Nucleus accumbens (tissue), 56 donors: ENCODE data around the gene ADAM19.
A peak's percentile ranks its signal among the peaks of the same experiment; 100 is the strongest.

Experiments
- DNase-seq, 56 donors: peaks; one replicate each; lab custom pipeline; 2025; lab: John Stamatoyannopoulos, UW

Gene ADAM19

DNA sequence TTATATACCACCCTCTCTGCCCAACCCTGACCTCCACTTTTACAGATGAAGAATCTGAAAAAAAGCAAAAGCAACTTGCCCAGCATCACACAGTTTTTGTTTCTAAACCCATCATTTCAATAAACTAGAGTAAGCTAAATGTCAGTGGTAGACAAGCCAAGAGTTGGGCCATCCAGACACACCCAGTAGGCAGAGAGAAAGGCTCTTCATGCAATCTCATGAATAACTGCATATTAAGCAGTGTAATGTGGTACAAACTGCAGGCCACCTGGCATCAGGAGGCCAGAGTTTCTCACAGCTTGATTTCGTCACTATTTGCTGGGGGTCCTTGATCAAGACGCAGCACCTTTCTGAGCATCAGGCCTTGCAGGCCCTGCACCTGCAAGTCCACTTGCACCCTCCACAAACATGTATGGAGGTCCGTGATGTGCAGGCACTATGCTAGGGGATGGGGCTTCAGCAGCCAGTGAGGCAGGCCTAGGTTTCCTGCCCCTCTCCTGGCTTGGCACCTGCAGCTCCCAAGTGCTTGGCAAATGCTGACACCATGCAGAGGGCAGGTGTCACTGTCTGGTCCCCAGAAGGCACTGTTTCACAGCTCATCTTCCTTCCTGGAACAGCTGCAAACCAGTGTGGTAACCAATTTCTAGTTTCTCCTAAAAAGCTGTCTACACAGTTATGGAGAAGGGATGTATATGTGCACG, 29.8 kb downstream of the ADAM19 start:
- no peak for DNase-seq

DNA sequence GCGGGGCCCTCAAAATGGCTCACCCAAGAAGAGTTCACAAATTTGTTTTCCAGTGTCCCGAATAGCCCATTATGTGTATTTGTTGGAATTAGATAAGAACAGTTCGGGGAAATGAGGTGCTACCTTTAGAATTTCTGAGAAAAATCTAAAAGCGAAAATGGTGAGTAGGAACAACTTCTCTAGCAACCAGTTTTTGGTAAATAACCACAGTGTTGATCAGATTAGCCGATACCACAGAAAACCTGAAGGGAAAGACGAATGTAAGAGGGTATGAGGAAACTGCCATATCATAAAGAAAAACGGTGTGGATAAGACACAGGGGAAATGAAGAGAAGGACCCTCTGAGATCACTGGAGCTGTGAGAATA, 31.0 kb downstream of the ADAM19 start:
- no peak for DNase-seq

DNA sequence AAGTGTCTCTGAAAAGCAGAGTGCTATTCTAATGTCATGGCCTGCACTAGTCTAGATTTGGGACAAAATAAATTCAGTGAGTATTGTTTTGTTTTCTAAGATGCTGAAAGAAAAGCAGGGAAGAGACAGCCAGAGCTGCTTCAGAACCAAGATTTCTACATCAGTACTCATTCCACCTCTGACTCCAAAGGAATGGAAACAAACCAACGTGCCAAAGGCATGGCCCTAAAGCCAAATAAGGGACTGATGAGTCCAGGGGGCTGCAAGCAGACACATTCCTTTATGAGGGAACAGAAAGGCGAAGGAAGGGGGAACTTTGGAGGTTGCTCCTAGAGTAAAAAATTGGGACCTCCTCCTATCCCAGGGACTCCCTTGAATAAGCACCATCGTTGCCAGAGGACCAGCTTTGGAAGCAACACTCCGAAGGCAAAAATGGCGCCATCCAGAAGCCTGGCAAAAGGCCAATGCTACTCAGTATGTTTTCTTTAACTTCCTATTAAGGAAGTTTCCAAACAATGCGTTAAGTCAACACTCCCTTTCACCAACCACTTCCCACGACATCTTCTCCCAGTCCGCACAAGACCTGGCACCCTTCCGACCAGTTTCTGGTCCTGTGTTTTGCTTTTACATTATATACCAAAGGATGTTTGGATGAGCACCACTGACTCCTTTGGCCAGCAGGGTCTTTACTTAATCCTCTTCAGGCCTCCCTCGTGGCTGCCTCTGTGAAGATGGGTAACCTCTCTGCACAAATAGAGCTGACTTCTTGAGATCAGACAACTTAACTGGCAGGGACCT, 31.6 kb downstream of the ADAM19 start:
- DNase-seq = no peak

DNA sequence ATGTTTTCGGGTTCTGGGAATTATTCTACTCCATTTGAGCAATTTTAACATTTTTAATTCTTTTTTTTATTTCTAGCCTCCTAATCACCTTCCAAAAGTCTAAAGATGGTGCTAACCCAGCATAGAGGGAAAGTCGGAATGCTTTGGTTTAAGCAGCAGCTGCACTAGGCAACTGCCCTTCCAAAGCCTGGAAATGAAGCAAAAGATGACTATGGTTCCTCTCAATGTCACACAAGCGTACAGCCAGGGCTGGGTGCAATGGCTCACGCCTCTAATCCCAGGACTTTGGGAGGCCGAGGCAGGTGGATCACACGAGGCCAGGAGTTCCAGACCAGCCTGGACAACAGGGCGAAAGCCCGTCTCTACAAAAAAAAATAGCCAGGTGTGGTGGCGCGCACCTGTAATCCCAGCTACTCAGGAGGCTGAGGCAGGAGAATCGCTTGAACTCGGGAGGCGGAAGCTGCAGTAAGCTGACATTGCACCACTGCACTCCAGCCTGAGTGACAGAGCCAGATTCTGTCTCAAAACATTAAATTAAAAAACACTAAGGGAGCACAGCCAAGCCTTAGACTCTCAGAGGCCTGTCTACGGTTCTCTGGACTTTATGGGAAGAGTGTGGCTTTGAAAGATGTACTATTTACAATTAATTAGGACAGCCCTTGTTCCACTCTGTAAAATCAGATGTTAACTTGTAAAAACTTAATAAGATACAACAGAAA, 33.1 kb downstream of the ADAM19 start:
- DNase-seq = no peak

DNA sequence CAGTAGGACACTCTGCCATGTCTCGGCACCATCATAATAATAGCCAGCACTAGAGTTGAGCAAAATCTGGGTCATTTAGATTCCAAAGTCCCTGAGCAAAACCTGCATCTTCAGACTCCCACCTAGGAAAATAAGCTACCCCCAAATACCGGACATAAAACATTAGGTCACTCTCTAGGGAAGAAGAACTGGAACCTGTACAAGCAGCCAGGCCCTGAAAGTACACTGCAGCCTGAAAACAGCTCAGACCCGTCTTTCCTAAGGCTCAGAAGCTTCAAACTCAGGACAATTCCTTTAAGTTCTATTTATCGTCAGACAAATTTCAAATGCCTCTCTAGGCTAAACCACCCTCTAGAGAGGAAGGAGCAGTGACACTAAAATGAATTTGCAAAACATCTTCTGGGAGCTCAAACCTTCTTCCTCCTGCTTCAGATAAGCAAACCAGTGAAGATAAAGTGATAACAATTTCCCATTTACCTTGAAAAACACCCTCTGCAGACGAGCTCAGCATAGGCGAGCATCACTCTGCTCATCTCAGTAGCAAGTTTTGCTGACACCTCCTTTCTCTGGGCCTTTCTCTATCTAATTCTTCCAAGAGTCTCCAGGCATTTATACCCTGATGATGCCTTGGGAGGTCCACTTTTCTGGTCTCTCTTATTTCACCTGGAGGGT, 34.0 kb downstream of the ADAM19 start:
- no peak for DNase-seq

DNA sequence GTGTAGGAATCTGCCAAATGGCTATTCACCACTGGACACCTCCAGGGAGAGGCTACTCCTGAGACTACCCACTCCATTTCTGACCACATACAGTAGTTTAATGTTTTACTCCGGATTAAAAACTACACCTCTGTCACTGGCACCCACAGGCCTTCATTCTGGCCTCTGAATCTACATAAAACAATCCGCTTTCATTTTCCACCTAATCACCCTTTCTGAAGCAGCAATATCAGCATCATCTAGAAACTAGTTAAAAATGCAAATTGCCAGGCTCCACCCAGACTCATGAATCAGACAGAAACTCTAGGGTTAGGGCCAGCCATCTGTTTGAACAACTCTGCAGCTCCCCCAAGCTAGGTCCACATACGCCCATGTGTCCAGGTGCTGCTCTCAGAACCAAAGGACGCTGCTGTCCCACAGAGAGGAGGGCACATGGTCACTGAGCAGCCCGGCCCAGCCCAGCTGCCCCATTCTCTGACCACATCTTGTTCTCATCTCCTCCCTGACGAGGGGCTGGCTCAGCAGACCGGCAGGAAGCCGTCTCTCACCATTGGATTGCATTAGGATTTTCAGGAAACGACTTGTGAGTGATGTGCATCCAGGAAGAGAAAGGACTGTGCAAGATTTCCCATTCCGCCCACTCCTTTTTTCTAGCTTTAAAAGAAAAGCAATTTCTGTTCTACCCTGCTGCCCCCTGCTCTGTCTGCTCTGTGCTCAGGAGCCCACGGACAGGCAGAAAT, 34.7 kb downstream of the ADAM19 start:
- no peak for DNase-seq

DNA sequence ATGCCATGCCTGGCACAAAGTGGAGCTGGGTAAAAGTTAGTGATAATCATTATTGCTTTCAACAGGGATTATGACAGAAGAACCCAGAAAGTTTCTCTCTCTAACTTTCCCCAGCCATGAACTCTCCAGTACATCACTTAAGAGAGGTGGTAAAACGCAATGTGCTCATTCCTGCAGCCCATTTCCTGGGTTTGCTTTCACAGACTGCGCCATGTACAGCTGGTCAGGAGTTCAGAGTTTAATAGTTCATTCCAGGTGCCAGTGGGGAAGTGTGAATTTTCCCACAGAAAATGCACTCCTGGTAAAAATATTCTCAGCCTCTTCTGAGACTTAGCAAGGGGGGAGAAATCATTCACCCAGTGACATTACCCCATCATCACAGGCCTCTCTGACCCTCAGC, 35.5 kb downstream of the ADAM19 start:
- DNase-seq = no peak

DNA sequence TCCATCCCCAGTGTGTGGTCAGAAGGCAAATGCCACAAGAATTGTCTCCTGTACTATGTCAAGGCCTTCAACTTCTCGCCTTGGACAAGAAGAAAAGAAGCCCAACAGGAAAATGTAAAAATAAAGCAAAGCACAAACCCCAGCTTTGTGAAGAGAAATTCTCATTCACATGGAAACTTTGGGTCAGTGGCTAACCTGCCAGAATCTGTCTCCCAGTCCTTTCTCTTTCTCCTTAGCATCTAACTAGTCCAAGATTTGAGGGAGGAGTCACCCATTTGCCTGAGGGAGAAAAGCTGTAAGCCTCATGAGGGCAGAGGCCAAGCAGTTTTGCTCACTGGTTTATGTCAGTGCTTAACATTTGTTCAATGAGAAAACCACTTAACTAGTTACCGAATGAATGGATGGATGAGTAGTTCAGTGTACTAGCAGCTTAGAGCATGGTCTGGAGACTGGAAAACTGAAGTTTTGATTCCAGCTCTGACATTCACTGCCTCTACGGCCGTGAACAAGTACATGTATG, 36.0 kb downstream of the ADAM19 start:
- no peak for DNase-seq

DNA sequence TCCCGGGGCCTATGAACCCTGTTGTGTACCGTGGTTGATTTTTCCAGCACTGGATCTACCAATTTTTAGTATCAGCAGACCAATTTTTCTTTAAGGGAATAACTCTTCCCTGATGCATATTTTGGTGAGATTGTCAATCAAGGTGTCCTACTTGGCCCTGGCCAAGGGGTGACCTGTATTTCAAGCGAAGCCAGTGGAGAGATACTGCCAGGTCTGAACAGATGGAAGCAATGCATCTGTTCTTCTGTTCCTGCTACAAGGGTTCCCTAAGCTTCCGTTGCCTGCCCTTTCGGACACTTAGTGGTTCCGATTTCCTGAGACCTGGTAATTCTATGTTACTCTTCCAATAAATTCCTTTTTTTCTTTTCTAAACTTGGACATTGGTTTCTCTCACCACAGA, 37.3 kb downstream of the ADAM19 start:
- no peak for DNase-seq

DNA sequence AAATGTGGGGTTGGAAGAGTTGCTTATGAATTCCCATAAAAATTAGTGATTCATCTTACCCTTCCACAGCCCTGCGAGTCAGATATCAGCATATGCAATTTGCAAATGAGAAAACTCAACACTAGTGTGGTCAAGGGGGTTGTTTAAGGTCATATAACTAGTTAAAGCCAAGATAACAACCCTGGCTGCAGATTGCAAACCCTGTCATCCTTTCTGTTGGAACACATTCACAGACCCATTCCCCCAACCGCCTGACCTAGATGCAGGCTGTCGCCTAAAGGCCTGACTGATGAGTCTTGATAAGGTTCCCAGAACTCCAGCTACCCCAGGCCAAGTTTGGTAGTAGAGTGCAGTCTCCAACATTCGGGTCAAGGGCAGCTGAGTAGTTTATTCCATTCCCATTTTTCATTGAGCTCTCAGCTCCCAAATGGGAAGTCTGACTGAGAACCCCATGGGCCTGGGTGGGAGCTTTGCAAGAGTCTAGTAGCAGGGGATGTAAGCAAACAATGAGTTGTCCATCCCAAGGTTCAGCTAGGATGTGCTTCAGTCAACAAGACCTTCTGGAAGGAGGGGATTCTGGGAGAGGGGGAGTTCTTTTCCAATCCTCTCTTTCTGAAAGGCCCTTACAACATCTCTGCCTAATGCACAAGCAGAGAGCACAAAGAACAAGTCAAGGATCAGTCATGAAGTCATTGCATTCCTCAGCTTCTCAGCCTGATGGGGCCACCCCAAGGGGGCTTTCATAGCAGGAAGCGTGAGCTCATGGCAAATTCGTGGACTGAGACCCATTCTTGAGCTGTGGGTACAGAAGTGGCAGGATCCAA, 40.3 kb downstream of the ADAM19 start:
- DNase-seq = no peak

DNA sequence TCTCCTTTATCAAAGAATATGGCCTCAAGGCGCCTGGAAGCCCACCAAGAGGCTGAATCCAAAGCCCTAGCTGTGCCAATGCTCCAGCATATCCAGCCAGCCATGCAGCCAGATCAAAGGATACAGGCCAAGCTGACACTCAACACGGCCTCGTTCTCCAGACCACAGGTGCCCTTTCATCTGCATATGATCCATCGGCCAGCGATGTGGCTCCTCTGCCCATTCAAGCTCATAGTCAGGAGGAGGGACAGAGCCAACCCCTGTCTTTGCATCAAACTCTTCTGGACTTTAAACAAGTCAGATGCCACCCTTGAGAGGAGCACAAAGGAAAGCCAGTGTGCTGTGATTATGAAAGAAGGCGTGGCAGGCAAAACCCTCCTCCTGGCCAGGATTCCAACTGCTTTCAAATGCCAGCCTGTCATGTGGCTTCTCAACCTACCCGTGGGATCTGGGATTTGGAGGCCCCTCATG, 42.5 kb downstream of the ADAM19 start:
- peak in 1 of 56 donors; percentile 11 for DNase-seq

DNA sequence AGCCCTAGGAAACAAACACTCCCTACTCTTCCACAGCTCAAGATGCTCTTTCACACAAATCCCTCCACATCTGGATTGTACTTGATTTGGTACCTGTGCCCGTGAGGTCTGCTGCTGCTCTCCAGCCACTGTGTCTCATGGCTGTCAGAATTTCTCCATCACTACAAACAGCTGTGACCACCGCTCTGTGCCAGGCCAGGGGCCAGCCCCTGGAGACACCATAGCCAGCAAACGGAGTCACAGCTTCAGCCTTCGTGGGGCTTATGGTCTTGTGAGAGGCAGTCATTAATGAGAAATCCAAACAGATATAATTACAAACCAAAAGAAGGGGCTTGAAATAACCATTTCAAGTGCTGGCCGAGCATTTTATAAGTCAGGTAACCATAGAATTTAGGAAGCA, 43.6 kb downstream of the ADAM19 start:
- no peak for DNase-seq

DNA sequence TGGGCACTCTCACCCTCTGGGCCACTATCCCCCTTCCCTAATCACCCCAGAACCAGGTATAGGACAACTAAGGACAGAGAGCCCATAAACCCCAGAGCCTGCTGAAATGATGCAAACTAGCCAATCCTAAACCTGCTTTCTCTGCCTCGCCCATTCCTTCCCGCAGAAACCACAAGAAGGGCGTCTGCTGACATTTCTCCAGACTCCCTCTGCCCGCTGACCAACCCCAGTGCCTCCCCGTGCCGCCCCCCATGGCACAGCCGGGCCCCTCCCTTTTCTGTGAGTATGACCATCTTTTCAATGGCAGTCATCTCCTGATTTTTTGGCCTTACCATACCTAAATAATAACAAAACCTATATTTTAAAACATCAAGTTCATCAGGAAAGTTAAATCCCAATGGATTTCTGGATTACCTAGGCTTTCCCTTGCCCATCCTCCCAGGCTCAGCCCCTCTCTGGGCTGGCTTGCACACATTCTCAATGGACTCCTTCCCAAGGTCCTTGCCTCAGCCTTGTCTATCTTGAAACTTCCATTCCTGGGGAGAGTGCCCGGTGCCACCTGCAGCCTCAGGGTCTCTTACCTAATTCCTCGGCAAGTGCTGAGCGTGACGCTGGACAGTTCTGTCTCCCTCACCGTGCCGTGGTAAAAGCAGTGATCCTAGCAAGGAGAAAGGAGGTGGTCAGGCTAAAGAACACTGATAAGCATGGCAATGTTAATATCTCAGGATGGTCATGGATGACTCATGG, 45.2 kb downstream of the ADAM19 start:
- no peak for DNase-seq

DNA sequence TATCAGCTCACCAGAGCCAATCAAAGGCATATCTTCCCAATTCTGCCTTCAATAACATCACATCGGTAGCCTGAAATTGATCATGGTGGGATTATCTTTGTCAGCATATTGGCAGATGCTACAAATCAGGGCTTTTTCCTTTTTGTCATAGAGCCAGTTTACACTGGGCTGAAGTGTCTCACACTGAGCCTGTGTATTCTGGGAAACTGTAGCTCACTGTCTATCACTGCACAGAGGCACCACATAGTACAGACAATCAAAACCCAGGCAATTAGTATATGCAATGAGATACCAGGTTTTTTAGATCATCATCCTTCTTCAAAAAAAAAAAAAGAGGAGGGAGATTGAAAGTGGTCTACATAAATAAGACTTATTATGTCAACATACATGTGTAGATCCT, 46.6 kb downstream of the ADAM19 start:
- DNase-seq = no peak

DNA sequence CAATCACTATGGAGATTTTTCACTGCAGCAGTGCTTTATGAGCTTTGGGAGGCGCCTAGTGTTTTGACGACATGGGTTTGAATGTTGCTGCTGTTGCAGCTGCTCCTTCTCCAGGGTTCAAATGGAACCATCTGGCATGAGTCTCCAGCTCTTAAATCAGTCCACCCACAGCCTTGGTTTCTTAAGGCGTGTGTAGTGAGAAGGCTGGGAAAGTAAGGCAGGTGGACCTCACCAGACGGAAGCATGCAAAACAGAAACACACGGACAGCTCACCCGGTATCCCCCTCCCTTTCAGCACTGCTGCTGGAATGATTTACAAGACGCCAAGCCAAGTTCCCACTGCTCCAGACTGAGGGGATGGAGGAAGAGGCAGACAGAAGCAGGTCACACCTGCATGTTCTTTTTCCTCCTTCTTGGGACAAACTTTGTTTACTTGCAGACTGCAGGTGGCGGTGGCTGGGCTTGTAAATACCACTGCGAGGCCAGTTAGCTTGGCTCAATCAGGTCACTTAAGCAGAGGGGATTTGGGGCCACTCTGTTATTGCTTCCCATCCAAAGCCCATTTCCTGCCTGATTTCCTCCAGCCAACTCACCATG, 47.4 kb downstream of the ADAM19 start:
- no peak for DNase-seq

DNA sequence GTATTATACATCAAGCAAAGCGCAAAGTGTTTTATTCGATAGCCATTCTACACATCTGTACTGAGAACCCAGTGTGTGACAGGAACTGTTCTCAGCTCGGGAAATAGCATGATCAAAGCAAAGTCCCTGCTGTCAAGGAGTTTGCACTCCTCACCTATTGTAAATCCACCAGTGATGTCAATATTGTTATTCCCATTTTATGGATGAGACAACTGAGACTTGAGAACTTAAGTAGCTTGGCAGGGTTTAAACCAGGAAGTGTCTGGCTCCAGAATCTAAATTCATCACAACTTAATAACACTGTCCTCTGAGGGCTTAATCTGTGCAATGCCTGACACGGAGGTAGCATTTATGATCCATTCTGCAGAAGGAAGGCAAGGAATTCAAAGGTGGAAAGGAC, 50.7 kb downstream of the ADAM19 start:
- DNase-seq = no peak

DNA sequence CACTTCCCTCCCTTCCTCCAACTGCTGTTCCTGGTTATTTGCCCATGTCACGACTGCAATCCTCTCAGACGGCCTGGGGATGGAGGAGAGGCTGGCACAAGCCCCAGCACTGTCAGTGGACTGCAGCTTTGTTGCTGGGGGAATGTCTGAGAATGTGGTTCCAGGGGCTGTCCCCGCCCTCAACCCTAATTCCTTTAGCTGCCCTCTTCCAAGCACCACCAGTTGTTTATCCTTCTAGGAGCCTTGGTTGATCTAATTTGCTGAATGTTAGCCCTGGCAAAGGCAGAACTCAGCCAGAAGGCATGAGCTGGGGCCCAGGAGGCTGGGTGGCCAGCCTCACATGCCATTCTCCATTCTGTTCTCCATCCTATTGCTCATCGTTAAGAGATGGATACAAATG, 51.6 kb downstream of the ADAM19 start:
- peak in 2 of 56 donors; percentile 11 to 28 for DNase-seq

DNA sequence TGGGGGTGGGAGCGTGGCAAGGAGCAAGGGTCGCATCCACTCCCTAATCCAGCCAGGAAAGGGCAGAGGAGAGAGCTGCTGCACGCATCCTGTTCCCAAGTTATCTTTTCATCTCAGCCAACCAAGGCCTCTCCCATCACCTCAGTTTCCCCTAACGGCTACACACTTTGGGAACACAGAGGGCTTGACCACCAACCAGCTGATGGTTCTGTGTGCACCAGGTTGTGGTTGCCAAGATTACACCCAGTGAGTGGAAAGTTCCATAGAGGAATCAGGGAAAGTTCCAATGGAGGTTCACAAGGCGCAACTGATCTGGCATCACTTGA, 53.9 kb downstream of the ADAM19 start:
- no peak for DNase-seq
